OCI-LY7 (cell line): ENCODE data around the gene C12orf60. TPM values are rescaled to one million over a fixed set of nuclear protein-coding genes. Genes with fewer than 3 reads are reported as not detected.

Source experiments
- BruUV-seq: library from RNA; stranded (reverse); fragments of 400-500 nt; replicated peaks from 2 replicates; lab custom pipeline; 2021; lab: Mats Ljungman, UMichigan
- CTCF ChIA-PET: fragments of 300-600 bp; sonication (Branson Sonifier 250); formaldehyde crosslinking; loops from one replicate; lab custom pipeline; 2022; ENCODE audit warnings: antibody characterized with exemption; ENCODE audit not compliant: unreplicated experiment; lab: Charles Lee
- POLR2A ChIA-PET: fragments of 300-600 bp; sonication (Branson Sonifier 250); formaldehyde crosslinking; loops from one replicate; lab custom pipeline; 2022; ENCODE audit warnings: antibody characterized with exemption; lab: Charles Lee
- DNase-seq: peaks from one replicate; pipeline ENCODE4 v3.0.0-alpha.2; 2015; ENCODE audit warnings: low spot score
- H2AFZ ChIP-seq: fragments of 200-600 bp; sonication (generic), shearing (Covaris generic); 2 replicates; pipeline ENCODE4 v1.6.1; 2014; ENCODE audit warnings: mild to moderate bottlenecking, antibody characterized with exemption, low read length, moderate library complexity
- H3K27ac ChIP-seq: fragments of 200-600 bp; sonication (generic); 2 replicates; pipeline ENCODE4 v1.5.1; 2014; ENCODE audit warnings: mixed run types, low read depth, mild to moderate bottlenecking, moderate library complexity, low read length, inconsistent platforms; ENCODE audit not compliant: poor library complexity, severe bottlenecking
- H3K36me3 ChIP-seq: fragments of 200-600 bp; sonication (generic); 2 replicates; pipeline ENCODE4 v1.6.1; 2014; ENCODE audit warnings: mild to moderate bottlenecking, antibody characterized with exemption, low read length, moderate library complexity, mixed read lengths; ENCODE audit not compliant: insufficient read depth
- H3K4me1 ChIP-seq: fragments of 200-600 bp; sonication (generic); 2 replicates; pipeline ENCODE4 v1.5.1; 2014; ENCODE audit warnings: mild to moderate bottlenecking, low read length; ENCODE audit not compliant: insufficient read depth, poor library complexity, severe bottlenecking
- H3K4me2 ChIP-seq: fragments of 200-600 bp; sonication (generic); 2 replicates; pipeline ENCODE4 v1.6.1; 2014; ENCODE audit warnings: mild to moderate bottlenecking, low read length
- H3K4me3 ChIP-seq: fragments of 200-600 bp; sonication (generic); 2 replicates; pipeline ENCODE4 v1.5.1; 2014; ENCODE audit warnings: mild to moderate bottlenecking, low read depth, low read length; ENCODE audit not compliant: poor library complexity, severe bottlenecking
- H3K79me2 ChIP-seq: fragments of 200-600 bp; sonication (generic); 2 replicates; pipeline ENCODE4 v1.6.1; 2016; ENCODE audit warnings: low read depth, mild to moderate bottlenecking, low read length, moderate library complexity, mixed read lengths; ENCODE audit not compliant: insufficient read depth
- H3K9me2 ChIP-seq: fragments of 200-600 bp; sonication (generic); 2 replicates; pipeline ENCODE4 v1.6.1; 2016; ENCODE audit warnings: mild to moderate bottlenecking, low read length, mixed read lengths; ENCODE audit not compliant: insufficient read depth
- H3K9me3 ChIP-seq: fragments of 200-600 bp; sonication (generic); 2 replicates; pipeline ENCODE4 v1.6.1; 2014; ENCODE audit warnings: mild to moderate bottlenecking, mixed run types, low read length, mixed read lengths
- H4K20me1 ChIP-seq: fragments of 200-600 bp; sonication (generic); 2 replicates; pipeline ENCODE4 v1.6.1; 2014; ENCODE audit warnings: mild to moderate bottlenecking, antibody characterized with exemption, low read length, moderate library complexity, mixed read lengths; ENCODE audit not compliant: insufficient read depth
- CTCF ChIP-seq: fragments of 200-600 bp; sonication (generic); conservative IDR thresholded peaks from 2 replicates; pipeline ENCODE4 v1.5.1; 2014; ENCODE audit warnings: mild to moderate bottlenecking, antibody characterized with exemption, low read length, moderate library complexity, mixed read lengths
- EZH2phosphoT487 ChIP-seq: fragments of 200-600 bp; sonication (generic); IDR thresholded peaks from 2 replicates; pipeline ENCODE4 v1.6.1; 2018; ENCODE audit warnings: low read depth, borderline replicate concordance, mild to moderate bottlenecking, mixed run types, antibody characterized with exemption, low read length, moderate library complexity, mixed read lengths
- intact Hi-C: fragments of 100-400 bp; cut with micrococcal nuclease; formaldehyde crosslinking; loops from one replicate; pipeline ENCODE4 v1.10.0; 2022; ENCODE audit not compliant: unreplicated experiment
- total RNA-seq, 2 experiments: library from RNA; depleted of rRNA in 1 of 2; stranded (reverse); fragments of >200 nt in 1 of 2; shearing (Covaris generic) in 1 of 2; gene quantifications; 2 replicates each; pipeline ENCODE4 v1.2.3, GENCODE V29; 2014 to 2022

Gene C12orf60
- total RNA-seq, 2 experiments from 2014 or later: 2.8 to 3.4 TPM

- H3K4me3 ChIP-seq: no peak overlapping the region
- no peak overlapping the region for H3K27ac ChIP-seq
- no peaks in the 10 kb centered on the region for H3K79me2 ChIP-seq
- no peaks in the 10 kb centered on the region for H3K9me3 ChIP-seq
- H3K36me3 ChIP-seq: no peaks in the 10 kb centered on the region
- H2AFZ ChIP-seq: no peak overlapping the region
- no peaks in the 10 kb centered on the region for H3K9me2 ChIP-seq
- BruUV-seq: no TSS peak
- no peak for DNase-seq
- intact Hi-C loops: loop anchor here (5.0 kb wide), 1 partner anchor 418 kb away; no protein-coding TSS in a partner anchor
- ChIA-PET CTCF (no interaction called here), POLR2A (interaction anchor here (2.3 to 2.8 kb wide), 2 partner anchors 37 to 145 kb away, joined by 8 to 24 read pairs; no protein-coding TSS in a partner anchor)
- no peaks in the 10 kb centered on the region for H4K20me1 ChIP-seq
- peaks cover 14% of the 10 kb centered on the region for H3K4me1 ChIP-seq
- TF ChIP-seq EZH2phosphoT487 (no peak), CTCF (no peak)
- H3K4me2 ChIP-seq: no peak overlapping the region
These were observed 46.2 kb downstream of the C12orf60 start for GRCh38 chr12:14849661-14850060.

GRCh38 chr12:14850929-14851663 is 47.6 kb downstream of the C12orf60 start:
- CTCF ChIA-PET: interaction anchor here (1.4 kb wide), 1 partner anchor 43 kb away, joined by 5 read pairs; no protein-coding TSS in a partner anchor
- no peak overlapping the region for H3K4me3 ChIP-seq
- H2AFZ ChIP-seq: no peak overlapping the region
- H3K9me2 ChIP-seq: no peaks in the 10 kb centered on the region
- H4K20me1 ChIP-seq: no peaks in the 10 kb centered on the region
- POLR2A ChIA-PET: interaction anchor here (0.7 to 1.1 kb wide), 6 partner anchors 12 to 274 kb away, joined by 3 to 6 read pairs (median 4); no protein-coding TSS in a partner anchor
- no TSS peak for BruUV-seq
- H3K4me2 ChIP-seq: no peak overlapping the region
- H3K27ac ChIP-seq: no peak overlapping the region
- intact Hi-C loops: no loop called here
- H3K36me3 ChIP-seq: no peaks in the 10 kb centered on the region
- H3K79me2 ChIP-seq: no peaks in the 10 kb centered on the region
- H3K4me1 ChIP-seq: peaks cover 22% of the 10 kb centered on the region
- H3K9me3 ChIP-seq: no peaks in the 10 kb centered on the region; the same call in 1 of the 2 replicates
- no peak for DNase-seq
- TF ChIP-seq EZH2phosphoT487: no peak
- TF ChIP-seq CTCF: no peak

- Histone ChIP-seq H3K4me1 (peaks cover 22% of the 10 kb centered on the region), H2AFZ (no peak overlapping the region), H3K4me3 (no peak overlapping the region), H3K27ac (no peak overlapping the region), H3K79me2 (no peaks in the 10 kb centered on the region), H3K4me2 (no peak overlapping the region), H4K20me1 (no peaks in the 10 kb centered on the region), H3K9me2 (no peaks in the 10 kb centered on the region), H3K9me3 (peaks cover 6% of the 10 kb centered on the region; the same call in 1 of the 2 replicates), H3K36me3 (no peaks in the 10 kb centered on the region)
- POLR2A ChIA-PET: interaction anchor here (0.6 to 3.0 kb wide), 6 partner anchors 34 to 463 kb away, joined by 3 to 13 read pairs (median 4); no protein-coding TSS in a partner anchor
- intact Hi-C loops: no loop called here
- TF ChIP-seq CTCF (no peak), EZH2phosphoT487 (no peak)
- DNase-seq: no peak
- CTCF ChIA-PET: interaction anchor here (0.6 kb wide), 1 partner anchor 34 kb away, joined by 3 read pairs; no protein-coding TSS in a partner anchor
- no TSS peak for BruUV-seq
These were observed 49.4 kb downstream of the C12orf60 start for GRCh38 chr12:14852880-14853279.
